HG02798 (cell line): Measurements from ENCODE around the gene POLK.

Experiments used
- ATAC-seq: cut with Tn5 transposase; IDR thresholded peaks from one replicate; pipeline ENCODE4 v1.9.1; 2021; ENCODE audit warnings: mild to moderate bottlenecking; ENCODE audit not compliant: unreplicated experiment, poor library complexity

The POLK gene

DNA sequence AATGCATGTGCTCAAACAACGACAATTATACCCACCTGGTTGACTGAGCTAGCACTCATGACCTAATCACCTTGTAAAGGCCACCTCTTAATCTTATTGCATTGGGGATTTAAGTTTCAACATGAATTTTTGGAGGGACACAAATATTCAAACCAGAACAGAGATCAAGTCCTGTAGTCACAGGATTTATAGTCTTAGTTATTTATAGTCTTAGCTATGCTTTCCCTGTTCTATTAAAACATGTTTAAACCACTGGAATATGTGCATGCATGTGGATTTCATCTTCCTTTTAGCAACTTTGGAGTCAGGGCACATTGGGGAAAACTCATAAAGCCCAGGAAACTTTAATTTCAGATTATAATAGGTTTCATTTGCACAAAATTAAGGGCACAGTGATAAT is 126.3 kb downstream of the POLK start:
- no peak for ATAC-seq

- ATAC-seq: no peak
Measured at GRCh38 chr5:75639535-75640311, 128.0 kb downstream of the POLK start.

GRCh38 chr5:75640395-75640794 is 128.7 kb downstream of the POLK start:
- no peak for ATAC-seq

DNA sequence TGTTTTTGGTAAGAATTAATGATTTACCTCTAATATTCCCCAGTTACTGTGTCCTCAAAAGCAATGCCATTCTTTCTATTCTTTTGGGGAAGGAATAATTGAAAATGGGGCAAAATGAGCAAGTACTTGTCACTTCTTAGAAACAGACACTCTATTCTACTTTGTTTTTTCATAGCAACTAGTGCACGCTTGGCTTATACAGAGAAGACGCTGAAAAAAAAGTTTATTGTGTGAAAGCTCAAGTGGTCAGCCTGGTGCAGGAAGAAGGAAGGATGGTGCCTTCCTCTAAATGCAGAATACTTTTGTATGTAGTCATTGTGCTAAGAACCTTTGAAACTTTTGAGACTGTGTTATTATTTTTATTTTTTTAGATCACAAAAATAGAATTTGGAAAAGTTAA is 129.1 kb downstream of the POLK start:
- ATAC-seq: no peak

GRCh38 chr5:75648712-75649111 is 137.0 kb downstream of the POLK start:
- no peak for ATAC-seq
